Measurements from ENCODE around the gene CADPS2. TPM values are rescaled to one million over a fixed set of nuclear protein-coding genes. Genes with fewer than 3 reads are reported as not detected.

Gene CADPS2
- polyA plus RNA-seq, 1 donor (not counting 4 experiments of a cell fraction or from before 2014, with no cell fraction given) = 0.35 TPM

GRCh38 chr7:122327969-122328368 lies 558.3 kb downstream of the CADPS2 start:
- Histone ChIP-seq H3K27me3 (ENCODE audit: control insufficient read depth, extremely low read depth, insufficient read depth, low read length) (no peaks in the 10 kb centered on the region), H3K36me3 (ENCODE audit: control insufficient read depth in 2 of 2, extremely low read depth in 1 of 2, insufficient read depth in 2 of 2, low read length in 2 of 2) (no peaks in the 10 kb centered on the region), H3K79me2 (ENCODE audit: control insufficient read depth, insufficient read depth, low read length) (no peaks in the 10 kb centered on the region), H3K4me1 (ENCODE audit: control insufficient read depth, extremely low read depth, insufficient read depth, low read length) (no peaks in the 10 kb centered on the region), H4K20me1 (ENCODE audit: control insufficient read depth, extremely low read depth, insufficient read depth, low read length) (no peaks in the 10 kb centered on the region), H2AFZ (ENCODE audit: control insufficient read depth, low read length) (no peak overlapping the region), H3K4me2 (ENCODE audit: control insufficient read depth, extremely low read depth, insufficient read depth, low read depth, low read length) (no peak overlapping the region), H3K9me1 (ENCODE audit: control insufficient read depth, extremely low read depth, insufficient read depth, low read length) (no peaks in the 10 kb centered on the region), H3K9me3 (ENCODE audit: control insufficient read depth, low read depth, low read length) (no peaks in the 10 kb centered on the region), H3K4me3 (ENCODE audit: control insufficient read depth in 2 of 3, extremely low read depth in 1 of 3, insufficient read depth in 2 of 3, low read depth in 1 of 3, low read length in 3 of 3) (no peak overlapping the region), H3K27ac (ENCODE audit: control insufficient read depth, insufficient read depth, low read length) (no peak overlapping the region), H3K9ac (ENCODE audit: control insufficient read depth, extremely low read depth, insufficient read depth, low read length) (no peak overlapping the region)
- TF ChIP-seq CTCF (optimal IDR thresholded peaks at IDR 0.05 in 1 of 3, IDR thresholded peaks at IDR 0.05 in 1 of 3, conservative IDR thresholded peaks at IDR 0.05 in 1 of 3; ENCODE audit: extremely low read depth in 1 of 3, insufficient read depth in 2 of 3, low read length in 3 of 3) (no peak), EZH2 (IDR thresholded peaks at IDR 0.05; ENCODE audit: low read length) (no peak)
- DNase-seq (ENCODE audit: low read depth, low spot score) = no peak
- dilution Hi-C loops (cut with MboI; ENCODE audit: extremely low pct_ligation_motif_present, low sequenced_read_pairs) = no loop called here
- FAIRE-seq = no peak

- H4K20me1 ChIP-seq (ENCODE audit: control insufficient read depth, extremely low read depth, insufficient read depth, low read length) = no peaks in the 10 kb centered on the region
- H3K9me1 ChIP-seq (ENCODE audit: control insufficient read depth, extremely low read depth, insufficient read depth, low read length) = no peaks in the 10 kb centered on the region
- no peaks in the 10 kb centered on the region for H3K79me2 ChIP-seq (ENCODE audit: control insufficient read depth, insufficient read depth, low read length)
- peak; percentile 63 for TF ChIP-seq EZH2 (IDR thresholded peaks at IDR 0.05; ENCODE audit: low read length)
- no peak for TF ChIP-seq CTCF (optimal IDR thresholded peaks at IDR 0.05 in 1 of 3, IDR thresholded peaks at IDR 0.05 in 1 of 3, conservative IDR thresholded peaks at IDR 0.05 in 1 of 3; ENCODE audit: extremely low read depth in 1 of 3, insufficient read depth in 2 of 3, low read length in 3 of 3)
- H3K4me2 ChIP-seq (ENCODE audit: control insufficient read depth, extremely low read depth, insufficient read depth, low read depth, low read length) = no peak overlapping the region
- FAIRE-seq = no peak
- H3K4me1 ChIP-seq (ENCODE audit: control insufficient read depth, extremely low read depth, insufficient read depth, low read length) = no peaks in the 10 kb centered on the region
- H3K27me3 ChIP-seq (ENCODE audit: control insufficient read depth, extremely low read depth, insufficient read depth, low read length) = peaks cover 59% of the 10 kb centered on the region
- no peak for DNase-seq (ENCODE audit: low read depth, low spot score)
- no peaks in the 10 kb centered on the region for H3K36me3 ChIP-seq (ENCODE audit: control insufficient read depth in 2 of 2, extremely low read depth in 1 of 2, insufficient read depth in 2 of 2, low read length in 2 of 2)
- no peaks in the 10 kb centered on the region for H3K9me3 ChIP-seq (ENCODE audit: control insufficient read depth, low read depth, low read length)
- H3K9ac ChIP-seq (ENCODE audit: control insufficient read depth, extremely low read depth, insufficient read depth, low read length) = no peak overlapping the region
- H2AFZ ChIP-seq (ENCODE audit: control insufficient read depth, low read length) = no peak overlapping the region
- no peak overlapping the region for H3K4me3 ChIP-seq (ENCODE audit: control insufficient read depth in 2 of 3, extremely low read depth in 1 of 3, insufficient read depth in 2 of 3, low read depth in 1 of 3, low read length in 3 of 3)
- dilution Hi-C loops (cut with MboI; ENCODE audit: extremely low pct_ligation_motif_present, low sequenced_read_pairs) = no loop called here
- H3K27ac ChIP-seq (ENCODE audit: control insufficient read depth, insufficient read depth, low read length) = no peak overlapping the region
These were observed 569.5 kb downstream of the CADPS2 start for GRCh38 chr7:122316467-122317388.

Data from keratinocyte (primary cell).